HepG2 (cell line): ENCODE results near the gene BMPER.

Experiments used
- CTCF ChIP-seq: sonication (generic); formaldehyde crosslinking; IDR thresholded peaks from 2 replicates; pipeline ENCODE4 v1.5.0; 2020; ENCODE audit warnings: mild to moderate bottlenecking, missing genetic modification reagents, moderate library complexity
- ZBTB40 ChIP-seq, 2 experiments: fragments of 450-650 bp in 1 of 2; sonication (generic) in 1 of 2; formaldehyde crosslinking in 1 of 2; IDR thresholded peaks; 2 replicates each; pipeline versions ENCODE4 v1.6.1 to v1.8.0; 2016 to 2022; ENCODE audit warnings: antibody characterized with exemption in 1 of 2, mild to moderate bottlenecking in 1 of 2, missing genetic modification reagents in 1 of 2
- TF ChIP-seq, protein P1 (sequence below): sonication (generic); formaldehyde crosslinking; conservative IDR thresholded peaks from 2 replicates; pipeline ENCODE4 v1.5.0; 2020; ENCODE audit warnings: missing genetic modification reagents

- TF ChIP-seq, protein P1, sequence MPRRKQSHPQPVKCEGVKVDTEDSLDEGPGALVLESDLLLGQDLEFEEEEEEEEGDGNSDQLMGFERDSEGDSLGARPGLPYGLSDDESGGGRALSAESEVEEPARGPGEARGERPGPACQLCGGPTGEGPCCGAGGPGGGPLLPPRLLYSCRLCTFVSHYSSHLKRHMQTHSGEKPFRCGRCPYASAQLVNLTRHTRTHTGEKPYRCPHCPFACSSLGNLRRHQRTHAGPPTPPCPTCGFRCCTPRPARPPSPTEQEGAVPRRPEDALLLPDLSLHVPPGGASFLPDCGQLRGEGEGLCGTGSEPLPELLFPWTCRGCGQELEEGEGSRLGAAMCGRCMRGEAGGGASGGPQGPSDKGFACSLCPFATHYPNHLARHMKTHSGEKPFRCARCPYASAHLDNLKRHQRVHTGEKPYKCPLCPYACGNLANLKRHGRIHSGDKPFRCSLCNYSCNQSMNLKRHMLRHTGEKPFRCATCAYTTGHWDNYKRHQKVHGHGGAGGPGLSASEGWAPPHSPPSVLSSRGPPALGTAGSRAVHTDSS, result no peak
- no peak for TF ChIP-seq CTCF
- TF ChIP-seq ZBTB40 (IDR thresholded peaks at IDR 0.05), result no peak
- no peak for TF ChIP-seq ZBTB40 (CRISPR knock-in tag; IDR thresholded peaks at IDR 0.05)
Measured at GRCh38 chr7:34015651-34016050, 110.3 kb downstream of the BMPER start.
